Measurements from ENCODE around the gene NKTR. TPM values are rescaled to one million over a fixed set of nuclear protein-coding genes. Genes with fewer than 3 reads are reported as not detected.

The NKTR gene
- total RNA-seq, 1 experiment from 2014 or later, result 70.5 TPM

DNA sequence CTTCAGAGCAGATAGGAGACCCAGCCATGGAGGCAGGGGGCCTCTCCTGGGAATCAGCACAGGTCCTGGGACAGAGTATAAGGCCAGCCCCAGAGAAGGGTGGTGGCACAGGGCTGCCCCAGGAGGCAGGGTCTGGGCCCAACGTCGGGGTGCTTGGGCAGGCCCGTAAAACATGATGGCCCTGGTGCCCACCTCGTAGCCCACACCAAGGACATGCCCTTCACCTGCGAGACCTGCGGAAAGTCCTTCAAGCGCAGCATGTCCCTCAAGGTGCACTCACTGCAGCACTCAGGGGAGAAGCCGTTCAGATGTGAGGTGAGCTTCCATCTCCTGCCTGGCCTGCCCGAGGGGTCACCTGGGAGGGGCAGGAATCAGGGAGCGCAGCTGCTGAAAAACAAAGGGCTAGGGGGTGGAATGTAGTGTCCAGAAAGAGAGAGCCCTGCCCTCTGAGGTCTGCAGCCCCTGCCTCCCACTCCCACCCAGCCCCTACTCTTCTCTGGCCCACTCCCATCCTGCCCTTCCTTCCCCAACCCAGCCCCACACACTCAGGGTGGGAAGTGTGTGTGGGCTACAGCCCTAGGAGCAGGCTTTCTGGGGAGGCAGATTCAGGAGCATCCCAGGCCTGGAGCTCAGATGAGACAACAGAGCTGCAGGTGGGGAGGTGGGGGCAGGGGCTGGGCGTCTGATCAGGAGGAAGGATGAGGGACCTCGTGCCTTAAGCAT, 62.5 kb downstream of the NKTR start:
- no TSS peak for BruUV-seq (replicated peaks)
- no peaks in the 10 kb centered on the region for H4K20me1 ChIP-seq (ENCODE audit: insufficient read depth)
- H3K4me1 ChIP-seq (replicated peaks; ENCODE audit: insufficient read depth), result no peaks in the 10 kb centered on the region
- H3K79me2 ChIP-seq (ENCODE audit: low read depth), result no peaks in the 10 kb centered on the region
- TF ChIP-seq EZH2 (IDR thresholded peaks at IDR 0.05; ENCODE audit: low read depth), result no peak
- TF ChIP-seq, protein P1, sequence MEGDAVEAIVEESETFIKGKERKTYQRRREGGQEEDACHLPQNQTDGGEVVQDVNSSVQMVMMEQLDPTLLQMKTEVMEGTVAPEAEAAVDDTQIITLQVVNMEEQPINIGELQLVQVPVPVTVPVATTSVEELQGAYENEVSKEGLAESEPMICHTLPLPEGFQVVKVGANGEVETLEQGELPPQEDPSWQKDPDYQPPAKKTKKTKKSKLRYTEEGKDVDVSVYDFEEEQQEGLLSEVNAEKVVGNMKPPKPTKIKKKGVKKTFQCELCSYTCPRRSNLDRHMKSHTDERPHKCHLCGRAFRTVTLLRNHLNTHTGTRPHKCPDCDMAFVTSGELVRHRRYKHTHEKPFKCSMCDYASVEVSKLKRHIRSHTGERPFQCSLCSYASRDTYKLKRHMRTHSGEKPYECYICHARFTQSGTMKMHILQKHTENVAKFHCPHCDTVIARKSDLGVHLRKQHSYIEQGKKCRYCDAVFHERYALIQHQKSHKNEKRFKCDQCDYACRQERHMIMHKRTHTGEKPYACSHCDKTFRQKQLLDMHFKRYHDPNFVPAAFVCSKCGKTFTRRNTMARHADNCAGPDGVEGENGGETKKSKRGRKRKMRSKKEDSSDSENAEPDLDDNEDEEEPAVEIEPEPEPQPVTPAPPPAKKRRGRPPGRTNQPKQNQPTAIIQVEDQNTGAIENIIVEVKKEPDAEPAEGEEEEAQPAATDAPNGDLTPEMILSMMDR (conservative IDR thresholded peaks at IDR 0.05), result no peak
- no peaks in the 10 kb centered on the region for H3F3A ChIP-seq (ENCODE audit: insufficient read depth, low read depth)
- no peaks in the 10 kb centered on the region for H3K27me3 ChIP-seq (ENCODE audit: insufficient read depth, low read depth)
- H3K4me3 ChIP-seq, result no peak overlapping the region
- H3K27ac ChIP-seq, result no peak overlapping the region
- H3K9me2 ChIP-seq (ENCODE audit: insufficient read depth), result no peaks in the 10 kb centered on the region
- CTCF ChIA-PET, result no interaction called here
- no peaks in the 10 kb centered on the region for H3K36me3 ChIP-seq (ENCODE audit: low read depth)
- intact Hi-C loops (cut with micrococcal nuclease; ENCODE audit: unreplicated experiment), result no loop called here
- no peak overlapping the region for H2AFZ ChIP-seq
- no peak for DNase-seq
- POLR2A ChIA-PET (ENCODE audit: unreplicated experiment), result no interaction called here
- no peaks in the 10 kb centered on the region for H3K9me3 ChIP-seq (ENCODE audit: insufficient read depth, low read depth)
- no peak overlapping the region for H3K4me2 ChIP-seq

DNA sequence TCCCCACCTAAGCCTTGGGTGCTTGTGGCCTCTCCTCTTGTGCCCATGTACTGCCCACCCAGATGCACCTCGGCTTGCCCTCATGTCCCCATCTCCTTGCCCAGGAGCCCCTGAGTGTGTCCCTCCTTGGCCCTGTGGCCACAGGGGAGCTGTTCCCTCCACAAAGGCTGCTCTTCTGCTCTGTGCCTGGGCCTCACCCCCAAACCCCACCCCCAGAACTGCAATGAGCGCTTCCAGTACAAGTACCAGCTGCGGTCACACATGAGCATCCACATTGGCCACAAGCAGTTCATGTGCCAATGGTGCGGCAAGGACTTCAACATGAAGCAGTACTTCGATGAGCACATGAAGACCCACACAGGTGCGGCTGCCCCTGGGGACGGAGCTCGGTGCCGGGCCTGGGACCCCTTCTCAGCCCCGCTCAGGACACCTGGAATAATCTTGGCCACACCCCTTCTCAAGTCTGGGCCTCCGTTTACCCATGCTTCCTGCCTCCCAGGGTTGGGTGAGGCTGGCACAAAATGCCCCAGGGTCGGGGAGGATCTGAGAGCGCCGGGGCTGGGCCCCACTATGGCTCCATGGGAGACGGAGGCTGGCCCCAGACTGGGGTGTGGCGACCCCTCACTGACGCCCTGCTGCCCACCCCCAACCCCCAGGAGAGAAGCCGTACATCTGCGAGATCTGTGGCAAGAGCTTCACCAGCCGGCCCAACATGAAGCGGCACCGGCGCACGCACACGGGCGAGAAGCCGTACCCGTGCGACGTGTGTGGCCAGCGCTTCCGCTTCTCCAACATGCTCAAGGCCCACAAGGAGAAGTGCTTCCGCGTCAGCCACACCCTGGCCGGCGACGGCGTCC, 63.3 kb downstream of the NKTR start:
- Histone ChIP-seq H3K9me3 (ENCODE audit: insufficient read depth, low read depth) (no peaks in the 10 kb centered on the region), H3K9me2 (ENCODE audit: insufficient read depth) (no peaks in the 10 kb centered on the region), H3K4me1 (replicated peaks; ENCODE audit: insufficient read depth) (no peaks in the 10 kb centered on the region), H3K79me2 (ENCODE audit: low read depth) (no peaks in the 10 kb centered on the region), H3K36me3 (ENCODE audit: low read depth) (no peaks in the 10 kb centered on the region), H3K27ac (no peak overlapping the region), H4K20me1 (ENCODE audit: insufficient read depth) (no peaks in the 10 kb centered on the region), H3F3A (ENCODE audit: insufficient read depth, low read depth) (no peaks in the 10 kb centered on the region), H3K27me3 (ENCODE audit: insufficient read depth, low read depth) (no peaks in the 10 kb centered on the region), H2AFZ (no peak overlapping the region), H3K4me3 (no peak overlapping the region), H3K4me2 (no peak overlapping the region)
- ChIA-PET POLR2A (ENCODE audit: unreplicated experiment) (interaction anchor here (0.7 kb wide), 1 partner anchor 107 kb away, joined by 6 read pairs; no protein-coding TSS in a partner anchor), CTCF (no interaction called here)
- no peak for DNase-seq
- intact Hi-C loops (cut with micrococcal nuclease; ENCODE audit: unreplicated experiment), result no loop called here
- no TSS peak for BruUV-seq (replicated peaks)
- no peak for TF ChIP-seq EZH2 (IDR thresholded peaks at IDR 0.05; ENCODE audit: low read depth)
- TF ChIP-seq, protein P1 (conservative IDR thresholded peaks at IDR 0.05), result no peak

DNA sequence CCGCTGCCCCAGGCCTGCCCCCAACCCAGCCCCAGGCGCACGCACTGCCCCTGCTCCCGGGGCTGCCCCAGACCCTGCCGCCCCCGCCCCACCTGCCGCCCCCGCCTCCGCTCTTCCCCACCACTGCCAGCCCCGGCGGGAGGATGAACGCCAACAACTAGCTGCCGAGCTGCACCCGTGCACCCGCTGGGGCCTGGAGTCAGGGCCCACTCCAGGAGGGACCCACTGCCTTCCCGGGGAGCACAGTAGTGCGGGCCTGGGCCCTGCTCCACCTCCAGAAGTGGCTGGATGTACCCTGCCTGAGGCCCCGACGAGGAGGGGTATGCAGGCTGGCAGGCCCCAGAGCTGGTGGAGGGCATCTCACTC, 63.9 kb downstream of the NKTR start:
- Histone ChIP-seq H3K9me2 (ENCODE audit: insufficient read depth) (no peaks in the 10 kb centered on the region), H3K27ac (no peak overlapping the region), H3K79me2 (ENCODE audit: low read depth) (no peaks in the 10 kb centered on the region), H4K20me1 (ENCODE audit: insufficient read depth) (no peaks in the 10 kb centered on the region), H3K4me3 (no peak overlapping the region), H3K9me3 (ENCODE audit: insufficient read depth, low read depth) (no peaks in the 10 kb centered on the region), H3K27me3 (ENCODE audit: insufficient read depth, low read depth) (no peaks in the 10 kb centered on the region), H3K4me2 (no peak overlapping the region), H3K4me1 (replicated peaks; ENCODE audit: insufficient read depth) (no peaks in the 10 kb centered on the region), H3F3A (ENCODE audit: insufficient read depth, low read depth) (no peaks in the 10 kb centered on the region), H3K36me3 (ENCODE audit: low read depth) (no peaks in the 10 kb centered on the region), H2AFZ (no peak overlapping the region)
- TF ChIP-seq, protein P1 (conservative IDR thresholded peaks at IDR 0.05), result no peak
- no peak for TF ChIP-seq EZH2 (IDR thresholded peaks at IDR 0.05; ENCODE audit: low read depth)
- no TSS peak for BruUV-seq (replicated peaks)
- ChIA-PET CTCF (no interaction called here), POLR2A (ENCODE audit: unreplicated experiment) (no interaction called here)
- DNase-seq, result no peak
- intact Hi-C loops (cut with micrococcal nuclease; ENCODE audit: unreplicated experiment), result no loop called here
